Inflammatory macrophage (primary cell): Measurements from ENCODE around the gene AQR.
"Not testable (repeated sequence)": the region's sequence is repeated elsewhere in the genome, so short reads cannot be mapped to it uniquely, and the experiment has no call there.

Source experiments
- DNase-seq, 2 donors: peaks; one replicate each; pipeline ENCODE4 v3.0.0-alpha.2; 2020 to 2022

The AQR gene

DNA sequence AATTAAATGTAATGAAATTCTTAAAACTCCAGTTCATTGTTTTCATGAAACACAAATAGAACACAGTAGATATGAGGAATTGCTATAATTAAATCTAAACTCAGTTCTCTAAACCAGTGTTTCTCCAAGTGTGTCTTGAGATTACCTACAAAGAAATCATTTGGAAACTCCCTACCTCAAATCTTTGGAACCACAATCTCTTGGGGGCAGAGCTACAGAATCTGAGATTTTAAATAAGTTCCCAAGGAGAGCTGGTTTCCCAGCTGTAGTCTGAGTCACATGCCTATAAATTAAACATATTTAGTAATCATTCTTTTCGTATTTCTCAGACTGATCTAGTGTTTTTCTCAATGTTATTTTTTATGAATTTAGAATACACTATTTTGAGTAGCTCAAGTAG, 157.2 kb downstream of the AQR start:
- no peak for DNase-seq

DNA sequence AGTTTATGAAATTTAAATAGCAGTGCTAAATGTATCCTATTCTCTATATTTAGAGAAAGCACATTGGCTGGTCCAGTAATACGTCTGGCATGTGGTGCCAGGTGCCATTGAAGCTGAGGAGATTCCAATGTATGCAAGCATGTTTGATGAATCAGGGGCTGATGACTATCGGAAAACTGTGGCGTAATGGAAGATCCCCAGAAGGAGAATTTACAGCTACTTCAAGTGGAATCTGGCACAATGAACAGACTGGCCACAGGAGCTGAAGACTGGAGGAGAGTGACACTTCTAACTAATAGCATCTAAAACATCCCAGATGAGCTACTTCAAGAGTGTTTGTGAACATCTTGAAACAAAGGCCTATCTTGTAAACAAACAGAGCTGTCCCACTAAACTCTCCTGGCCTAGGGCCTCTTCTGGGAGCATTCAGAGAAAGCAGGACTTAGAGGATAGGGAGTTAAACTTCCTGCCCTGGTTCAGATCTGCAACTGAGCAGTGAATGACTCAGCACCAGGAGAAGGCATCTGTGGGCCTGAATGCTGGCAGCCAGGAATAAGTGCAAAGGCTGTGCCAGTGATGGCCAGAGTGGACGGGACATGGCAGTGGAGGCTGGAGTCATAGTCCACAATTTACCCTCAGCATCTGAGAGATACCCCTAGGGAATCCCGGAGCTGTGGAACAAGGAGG, 159.0 kb downstream of the AQR start:
- DNase-seq, result no peak

DNA sequence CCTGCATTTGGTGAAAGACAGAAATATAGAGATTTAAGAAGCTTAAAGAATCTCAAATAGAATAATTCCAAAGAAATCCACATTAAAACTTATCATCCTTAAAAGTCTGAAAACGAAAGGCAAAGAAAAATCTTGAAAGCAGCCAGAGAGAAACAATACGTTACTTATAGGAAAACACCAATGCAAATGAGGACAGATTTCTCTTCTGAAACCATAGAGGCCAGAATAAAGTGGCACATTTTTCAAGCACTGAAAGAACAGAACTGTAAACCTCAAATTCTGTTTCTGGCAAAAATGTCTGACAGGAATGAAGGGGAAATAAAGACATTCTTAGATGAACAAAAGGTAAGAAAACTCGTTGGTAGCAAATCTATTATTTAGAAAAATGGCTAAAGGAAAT, 160.4 kb downstream of the AQR start:
- no peak for DNase-seq

DNA sequence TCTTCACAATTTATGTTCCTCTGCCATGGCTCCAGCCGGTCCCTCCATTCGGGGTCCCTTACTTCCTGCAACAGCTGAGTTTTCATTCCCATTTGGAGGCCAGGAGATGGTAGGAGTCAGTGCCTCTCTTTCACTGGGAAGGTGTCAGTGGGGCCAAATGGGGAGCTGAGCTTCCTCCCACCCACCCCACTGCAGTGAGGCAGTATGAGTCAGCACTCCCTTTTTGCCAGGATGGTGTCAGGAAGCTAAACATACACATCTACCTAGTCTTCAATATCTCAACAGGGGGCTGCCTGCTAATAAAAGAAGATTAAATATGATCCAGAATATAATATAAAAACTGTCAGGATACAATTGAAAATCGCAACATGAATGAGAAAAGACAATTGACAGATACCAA, 161.5 kb downstream of the AQR start:
- DNase-seq, result no peak

DNA sequence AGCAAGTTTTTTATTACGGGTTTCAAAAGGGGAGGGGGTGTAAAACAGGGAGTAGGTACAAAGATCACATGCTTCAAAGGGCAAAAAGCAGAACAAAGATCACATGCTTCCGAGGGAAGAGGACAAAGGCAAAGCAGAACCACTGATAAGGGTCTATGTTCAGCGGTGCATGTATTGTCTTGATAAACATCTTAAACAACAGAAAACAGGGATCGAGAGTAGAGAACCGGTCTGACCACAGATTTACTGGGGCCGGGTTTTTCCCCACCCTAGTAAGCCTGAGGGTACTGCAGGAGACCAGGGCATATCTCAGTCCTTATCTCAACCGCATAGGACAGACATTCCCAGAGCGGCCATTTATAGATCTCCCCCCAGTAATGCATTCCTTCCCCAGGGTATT, 162.3 kb downstream of the AQR start:
- DNase-seq, result not testable (repeated sequence)

DNA sequence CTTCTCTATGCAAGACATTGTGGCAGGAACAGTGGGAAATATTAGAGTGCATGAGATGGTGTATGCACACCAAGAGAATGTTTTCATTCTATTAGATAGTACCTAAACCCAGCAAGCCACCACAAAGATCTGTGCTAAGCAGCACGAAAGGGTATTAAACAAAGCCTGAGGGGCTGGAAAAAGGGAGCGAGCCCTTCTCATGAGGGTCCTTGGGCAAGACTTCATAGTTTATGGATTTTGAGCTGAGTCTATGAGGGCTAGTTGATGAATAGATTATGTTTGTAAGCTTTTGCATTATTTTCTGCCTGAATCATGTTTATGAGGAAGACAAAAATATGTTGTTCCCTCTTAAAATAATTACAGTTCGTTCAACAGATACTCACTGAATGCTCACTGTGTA, 164.8 kb downstream of the AQR start:
- no peak for DNase-seq

DNA sequence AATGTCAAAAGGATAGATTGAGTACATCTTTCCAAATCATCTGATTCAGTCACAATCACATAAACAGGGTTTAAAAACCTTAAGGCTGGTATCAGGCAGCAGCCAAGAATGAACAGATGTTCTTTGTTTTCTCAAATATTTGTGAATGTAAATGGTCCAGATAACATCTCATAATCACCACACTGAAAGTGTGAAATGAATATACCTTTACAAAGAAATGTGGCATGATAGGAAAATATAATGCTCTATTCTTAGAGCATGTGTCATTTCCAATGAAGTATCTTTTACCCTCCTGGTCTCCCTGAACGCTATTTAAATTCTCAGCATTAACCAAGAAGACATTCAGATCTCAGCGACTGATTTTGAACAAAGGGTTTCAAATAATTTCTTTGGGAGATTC, 165.4 kb downstream of the AQR start:
- DNase-seq, result no peak

DNA sequence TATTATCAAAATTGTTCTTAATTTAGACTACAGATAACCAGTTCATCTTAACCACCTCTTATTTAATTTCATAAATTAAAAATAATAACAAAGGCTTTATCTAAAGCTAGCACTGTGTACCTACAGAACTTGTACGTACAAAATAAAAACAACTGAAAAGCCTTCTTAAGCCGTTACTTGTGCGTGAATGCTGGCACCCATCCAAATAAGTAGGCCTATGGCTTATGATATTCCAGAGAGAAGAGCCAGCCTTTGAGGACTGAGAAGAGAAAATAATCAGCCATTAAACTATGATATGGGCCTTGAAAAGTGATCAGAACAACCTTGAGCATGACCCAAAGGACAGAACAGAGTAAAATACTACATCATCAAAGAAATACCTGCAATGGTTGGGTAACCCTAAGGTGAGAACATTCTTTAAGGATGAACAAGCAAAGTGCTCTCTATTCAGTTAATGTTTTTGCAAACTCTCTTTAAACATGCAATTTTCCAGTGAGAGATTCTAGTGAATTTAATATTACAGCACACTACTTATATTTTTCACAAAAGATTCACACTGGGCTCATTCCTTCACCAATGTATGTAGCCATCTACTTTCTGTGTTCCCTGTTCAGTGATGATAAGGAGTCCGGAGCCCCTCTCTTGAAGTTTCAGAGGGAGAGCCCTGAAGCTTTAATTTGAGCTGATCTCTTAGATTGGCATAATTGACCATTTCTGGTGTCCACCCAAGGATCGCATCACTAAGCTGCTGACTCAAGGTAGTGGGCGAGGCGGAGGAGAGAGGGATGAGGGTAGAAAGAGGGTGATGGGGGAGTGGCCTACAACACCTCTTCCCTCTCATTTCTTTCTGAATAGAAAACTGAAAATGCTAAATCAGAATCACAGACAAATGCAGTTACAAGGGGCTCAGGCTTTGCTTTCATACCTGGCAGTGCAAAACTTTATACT, 166.5 kb downstream of the AQR start:
- DNase-seq, result no peak

DNA sequence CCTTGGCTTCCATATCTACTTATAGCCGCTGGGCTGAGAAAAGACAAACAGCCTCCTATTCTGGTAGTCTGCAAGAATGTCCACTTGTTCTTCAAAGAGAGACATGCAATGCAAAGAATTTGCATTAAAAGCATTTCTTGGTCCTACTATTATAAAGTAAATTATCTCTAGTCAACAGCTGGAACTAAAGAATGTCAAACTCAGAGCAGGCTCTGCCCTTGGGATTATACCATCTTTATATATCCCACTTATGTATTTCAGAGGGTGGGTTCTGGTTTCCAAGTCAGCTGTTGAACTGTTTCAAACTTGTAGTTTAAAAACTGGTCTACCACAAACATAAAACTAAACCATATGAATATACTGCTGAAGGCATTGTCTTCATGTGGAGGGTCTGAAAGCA, 167.2 kb downstream of the AQR start:
- no peak for DNase-seq
